ENCODE measurements around the gene IL1RAPL2. TPM values are rescaled to one million over a fixed set of nuclear protein-coding genes. Genes with fewer than 3 reads are reported as not detected.
"Not testable (repeated sequence)": the region's sequence is repeated elsewhere in the genome, so short reads cannot be mapped to it uniquely, and the experiment has no call there.

IL1RAPL2 gene
- total RNA-seq, 4 donors from 2014 or later: 0.19 to 0.38 TPM; not detected in 2

- H3K4me3 ChIP-seq (ENCODE audit: low read depth, poor library complexity, severe bottlenecking): no peak overlapping the region
- intact Hi-C loops (cut with DNase I; ENCODE audit: low total_unique reads): no loop called here
- DNase-seq (ENCODE audit: low spot score in 2 of 2): no peak
- TF ChIP-seq POLR2A (IDR thresholded peaks at IDR 0.05): no peak
- no peak for TF ChIP-seq CTCF (IDR thresholded peaks at IDR 0.05)
Measured at GRCh38 chrX:105006996-105007395, 441.0 kb downstream of the IL1RAPL2 start.

GRCh38 chrX:105013719-105014118, 447.7 kb downstream of the IL1RAPL2 start:
- 87 to 92% methylated on average over 2 of the region's 2 CpGs for WGBS, 2 donors
- intact Hi-C loops (cut with DNase I; ENCODE audit: low total_unique reads): no loop called here
- TF ChIP-seq POLR2A (IDR thresholded peaks at IDR 0.05) (no peak), CTCF (IDR thresholded peaks at IDR 0.05) (no peak)
- H3K4me3 ChIP-seq (ENCODE audit: low read depth, poor library complexity, severe bottlenecking): no peak overlapping the region
- no peak for DNase-seq (ENCODE audit: low spot score in 2 of 2)

- WGBS, 2 donors: 45 to 50% methylated on average over 2 of the region's 2 CpGs
- TF ChIP-seq POLR2A (IDR thresholded peaks at IDR 0.05) (no peak), CTCF (IDR thresholded peaks at IDR 0.05) (no peak)
- H3K4me3 ChIP-seq (ENCODE audit: low read depth, poor library complexity, severe bottlenecking): no peak overlapping the region
- intact Hi-C loops (cut with DNase I; ENCODE audit: low total_unique reads): no loop called here
- no peak for DNase-seq (ENCODE audit: low spot score in 2 of 2)
Measured at GRCh38 chrX:105017641-105018040, 451.6 kb downstream of the IL1RAPL2 start.

DNA sequence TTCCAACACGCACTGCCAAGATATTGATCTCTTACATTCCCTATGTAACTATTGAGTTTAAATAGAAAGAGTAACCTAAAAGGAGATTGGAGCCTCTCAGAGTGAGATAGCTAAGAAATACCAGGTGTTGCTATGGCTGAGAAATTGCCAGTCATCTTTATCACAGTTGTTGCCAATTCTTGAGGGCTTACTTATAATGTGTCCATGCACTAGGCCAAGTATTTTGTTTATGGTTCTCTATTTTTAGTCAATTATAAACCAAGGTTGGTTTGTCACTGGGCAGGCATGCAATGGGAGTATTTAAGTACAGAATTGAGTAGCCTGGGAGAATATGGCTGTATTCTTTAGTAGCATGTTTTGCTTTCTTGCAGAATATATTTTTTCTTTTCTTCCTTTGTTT, 452.9 kb downstream of the IL1RAPL2 start:
- no peak for DNase-seq (ENCODE audit: low spot score in 2 of 2)
- H3K4me3 ChIP-seq (ENCODE audit: low read depth, poor library complexity, severe bottlenecking): no peak overlapping the region
- intact Hi-C loops (cut with DNase I; ENCODE audit: low total_unique reads): no loop called here
- TF ChIP-seq POLR2A (IDR thresholded peaks at IDR 0.05): no peak
- TF ChIP-seq CTCF (IDR thresholded peaks at IDR 0.05): no peak
- WGBS, 2 donors: 61 to 64% methylated on average over 1 of the region's 1 CpG

- H3K4me3 ChIP-seq (ENCODE audit: low read depth, poor library complexity, severe bottlenecking); DNase-seq (ENCODE audit: low spot score in 2 of 2); intact Hi-C loops (cut with DNase I; ENCODE audit: low total_unique reads): not testable (repeated sequence)
- 66 to 84% methylated on average over 3 of the region's 3 CpGs for WGBS, 2 donors
Measured at GRCh38 chrX:105028962-105029361, 463.0 kb downstream of the IL1RAPL2 start.

GRCh38 chrX:105038672-105039328, 472.8 kb downstream of the IL1RAPL2 start:
- no peak overlapping the region for H3K4me3 ChIP-seq (ENCODE audit: low read depth, poor library complexity, severe bottlenecking)
- DNase-seq (ENCODE audit: low spot score in 2 of 2): no peak
- no peak for TF ChIP-seq POLR2A (IDR thresholded peaks at IDR 0.05)
- TF ChIP-seq CTCF (IDR thresholded peaks at IDR 0.05): no peak
- intact Hi-C loops (cut with DNase I; ENCODE audit: low total_unique reads): no loop called here
